NCI-H146 treated with DMSO at 0.1 percent for 48 hours (cell line): Measurements from ENCODE around the gene CSF1R.
"Not testable (repeated sequence)": the region's sequence is repeated elsewhere in the genome, so short reads cannot be mapped to it uniquely, and the experiment has no call there.

Source experiments
- DNase-seq: peaks from one replicate; lab custom pipeline; 2025; ENCODE audit not compliant: unreplicated experiment; lab: John Stamatoyannopoulos, UW

Gene CSF1R

GRCh38 chr5:150034662-150035061 is 51.7 kb downstream of the CSF1R start:
- no peak for DNase-seq

- no peak for DNase-seq
Observed at GRCh38 chr5:150033334-150033733, 53.0 kb downstream of the CSF1R start.

- not testable (repeated sequence) for DNase-seq
Observed at GRCh38 chr5:150028047-150028446, 58.3 kb downstream of the CSF1R start.

GRCh38 chr5:150026682-150027172 is 59.6 kb downstream of the CSF1R start:
- DNase-seq, result no peak

- DNase-seq, result no peak
Observed at GRCh38 chr5:150024346-150024984, 61.9 kb downstream of the CSF1R start.

- no peak for DNase-seq
Observed at GRCh38 chr5:150023136-150023535, 63.2 kb downstream of the CSF1R start.

GRCh38 chr5:150022681-150023080 is 63.7 kb downstream of the CSF1R start:
- no peak for DNase-seq

GRCh38 chr5:150022158-150022531 is 64.2 kb downstream of the CSF1R start:
- DNase-seq, result no peak

GRCh38 chr5:150021491-150022157 is 64.7 kb downstream of the CSF1R start:
- DNase-seq, result no peak

- DNase-seq, result no peak
Observed at GRCh38 chr5:150020249-150020648, 66.1 kb downstream of the CSF1R start.

GRCh38 chr5:150017226-150018005 is 68.9 kb downstream of the CSF1R start:
- no peak for DNase-seq

GRCh38 chr5:150016537-150016936 is 69.8 kb downstream of the CSF1R start:
- DNase-seq, result no peak

GRCh38 chr5:150015415-150015814 is 70.9 kb downstream of the CSF1R start:
- no peak for DNase-seq

GRCh38 chr5:150014456-150014855 is 71.9 kb downstream of the CSF1R start:
- no peak for DNase-seq

- DNase-seq, result no peak
Observed at GRCh38 chr5:150013931-150014330, 72.4 kb downstream of the CSF1R start.

- no peak for DNase-seq
Observed at GRCh38 chr5:150009671-150010387, 76.5 kb downstream of the CSF1R start.

GRCh38 chr5:150007050-150007449 is 79.3 kb downstream of the CSF1R start:
- DNase-seq, result no peak

GRCh38 chr5:150006318-150006717 is 80.0 kb downstream of the CSF1R start:
- no peak for DNase-seq
